HUES48 (cell line): Measurements from ENCODE around the gene FAM98A.

Source experiments
- H3K27ac ChIP-seq: one replicate; pipeline ENCODE4 v1.7.0; 2013; ENCODE audit warnings: low read depth, low read length, inconsistent platforms
- H3K27me3 ChIP-seq: 2 replicates; pipeline ENCODE4 v1.6.1; 2013; ENCODE audit warnings: mild to moderate bottlenecking, low read length; ENCODE audit not compliant: control insufficient read depth, insufficient read depth
- H3K36me3 ChIP-seq: 2 replicates; pipeline ENCODE4 v1.6.1; 2013; ENCODE audit warnings: low read length; ENCODE audit not compliant: control insufficient read depth, insufficient read depth
- H3K4me1 ChIP-seq: 2 replicates; pipeline ENCODE4 v1.6.1; 2013; ENCODE audit warnings: mild to moderate bottlenecking, low read length; ENCODE audit not compliant: control insufficient read depth, insufficient read depth
- H3K4me3 ChIP-seq: 2 replicates; pipeline ENCODE4 v1.5.1; 2013; ENCODE audit warnings: mild to moderate bottlenecking, low read depth, low read length
- H3K9ac ChIP-seq: 2 replicates; pipeline ENCODE4 v1.6.1; 2013; ENCODE audit warnings: mild to moderate bottlenecking, low read depth, low read length, moderate library complexity
- H3K9me3 ChIP-seq: 2 replicates; pipeline ENCODE4 v1.6.1; 2013; ENCODE audit warnings: low read length; ENCODE audit not compliant: control insufficient read depth, insufficient read depth

The FAM98A gene

DNA sequence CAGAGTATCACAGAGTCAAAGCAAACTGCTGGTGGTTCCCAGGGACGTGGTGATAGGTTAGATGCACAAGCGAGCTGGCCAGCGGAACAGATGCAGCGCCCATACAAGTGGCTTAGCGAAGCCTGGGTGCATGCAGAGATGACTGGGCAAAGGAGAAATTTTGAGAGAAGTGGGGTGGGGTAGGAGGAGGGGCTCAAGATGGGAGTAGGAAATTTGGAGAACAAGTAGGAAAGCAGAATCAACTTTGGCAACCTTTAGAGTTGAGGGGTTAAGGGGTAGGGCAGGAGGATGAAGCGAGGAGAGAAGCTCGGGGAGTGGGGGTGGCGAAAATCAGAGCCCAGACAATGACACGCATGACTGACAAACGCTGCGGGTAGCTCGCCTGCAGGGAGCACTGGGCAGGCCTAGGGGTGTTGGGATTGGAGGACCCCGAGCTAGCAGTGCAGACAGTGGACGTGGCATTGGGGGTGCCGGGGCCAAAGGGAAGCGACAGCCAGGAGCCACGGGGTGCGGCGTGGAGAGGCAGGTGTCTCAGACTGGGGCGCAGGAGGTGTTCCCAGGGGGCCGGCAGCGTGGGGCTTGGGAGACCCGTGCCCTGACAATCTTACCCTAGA, 431 bp downstream of the FAM98A start:
- Histone ChIP-seq H3K27ac (peak overlapping the region; percentile 34), H3K36me3 (peaks cover 17% of the 10 kb centered on the region), H3K27me3 (no peaks in the 10 kb centered on the region), H3K9ac (peak overlapping the region; percentile 76), H3K4me3 (peak overlapping the region; percentile 89), H3K9me3 (no peaks in the 10 kb centered on the region), H3K4me1 (peaks cover 26% of the 10 kb centered on the region)

GRCh38 chr2:33597026-33597425, 2.1 kb downstream of the FAM98A start:
- Histone ChIP-seq H3K9ac (no peak overlapping the region), H3K9me3 (no peaks in the 10 kb centered on the region), H3K4me3 (peak overlapping the region; percentile 89; the same call in 1 of the 2 replicates), H3K27me3 (no peaks in the 10 kb centered on the region), H3K27ac (no peak overlapping the region), H3K36me3 (peaks cover 32% of the 10 kb centered on the region), H3K4me1 (peaks cover 14% of the 10 kb centered on the region)

- Histone ChIP-seq H3K4me1 (peaks cover 8% of the 10 kb centered on the region; the same call in 1 of the 2 replicates), H3K9me3 (no peaks in the 10 kb centered on the region), H3K36me3 (peaks cover 49% of the 10 kb centered on the region), H3K27ac (no peak overlapping the region), H3K9ac (no peak overlapping the region), H3K4me3 (no peak overlapping the region), H3K27me3 (no peaks in the 10 kb centered on the region)
Observed at GRCh38 chr2:33595385-33595784, 3.7 kb downstream of the FAM98A start.

- Histone ChIP-seq H3K4me3 (no peak overlapping the region), H3K9me3 (no peaks in the 10 kb centered on the region), H3K27ac (peak overlapping the region; percentile 30), H3K36me3 (peaks cover 96% of the 10 kb centered on the region), H3K27me3 (no peaks in the 10 kb centered on the region), H3K4me1 (peaks cover 7% of the 10 kb centered on the region; the same call in 1 of the 2 replicates), H3K9ac (no peak overlapping the region)
Observed at GRCh38 chr2:33589444-33589843, 9.7 kb downstream of the FAM98A start.

- peaks cover 90% of the 10 kb centered on the region for H3K36me3 ChIP-seq
- H3K9me3 ChIP-seq: no peaks in the 10 kb centered on the region
- H3K4me1 ChIP-seq: peaks cover 16% of the 10 kb centered on the region
- no peak overlapping the region for H3K4me3 ChIP-seq
- H3K27ac ChIP-seq: no peak overlapping the region
- H3K9ac ChIP-seq: no peak overlapping the region
- H3K27me3 ChIP-seq: no peaks in the 10 kb centered on the region
Observed at GRCh38 chr2:33588232-33588631, 10.9 kb downstream of the FAM98A start.

GRCh38 chr2:33586766-33587165, 12.3 kb downstream of the FAM98A start:
- no peaks in the 10 kb centered on the region for H3K9me3 ChIP-seq
- peaks cover 31% of the 10 kb centered on the region for H3K4me1 ChIP-seq
- H3K9ac ChIP-seq: no peak overlapping the region
- peaks cover 76% of the 10 kb centered on the region for H3K36me3 ChIP-seq
- no peak overlapping the region for H3K27ac ChIP-seq
- no peaks in the 10 kb centered on the region for H3K27me3 ChIP-seq
- no peak overlapping the region for H3K4me3 ChIP-seq

DNA sequence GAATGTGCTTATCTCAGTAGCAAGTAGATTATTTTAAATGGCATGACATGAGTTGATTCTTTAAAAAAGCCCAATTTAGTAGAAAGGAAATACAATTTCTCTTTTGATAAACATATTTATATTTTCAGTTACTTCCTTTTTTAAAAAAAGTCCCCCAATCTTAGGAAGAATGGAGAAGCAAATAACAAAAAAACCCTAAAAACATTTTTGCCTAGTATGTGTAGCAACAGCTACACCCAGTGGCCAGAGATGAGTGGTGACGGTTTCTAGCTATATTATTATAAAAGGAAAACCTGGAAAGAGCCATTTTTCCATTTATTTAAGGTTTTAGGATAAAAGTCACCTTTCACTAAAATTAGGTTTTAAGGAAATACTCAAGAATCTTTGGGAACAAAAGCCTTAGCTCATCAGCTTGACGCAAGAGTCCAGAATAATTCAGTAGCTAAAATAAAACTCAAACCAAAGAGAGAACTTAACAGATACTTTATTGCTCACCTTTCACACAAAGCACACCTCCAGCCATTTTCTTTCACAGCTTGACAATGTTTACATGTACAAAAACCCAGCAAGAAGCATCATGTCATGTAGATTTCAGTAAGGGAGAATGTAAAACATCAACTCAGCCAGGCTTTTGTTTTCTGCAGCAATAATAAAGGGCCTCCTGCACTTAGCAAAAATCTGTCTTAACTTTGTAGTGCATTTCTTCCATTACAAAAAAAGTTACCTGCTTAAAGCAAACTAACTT, 15.7 kb downstream of the FAM98A start:
- Histone ChIP-seq H3K4me3 (peak overlapping the region; percentile 47), H3K27me3 (no peaks in the 10 kb centered on the region), H3K9me3 (no peaks in the 10 kb centered on the region), H3K36me3 (peaks cover 44% of the 10 kb centered on the region), H3K4me1 (peaks cover 39% of the 10 kb centered on the region), H3K9ac (no peak overlapping the region), H3K27ac (peak overlapping the region; percentile 83)

DNA sequence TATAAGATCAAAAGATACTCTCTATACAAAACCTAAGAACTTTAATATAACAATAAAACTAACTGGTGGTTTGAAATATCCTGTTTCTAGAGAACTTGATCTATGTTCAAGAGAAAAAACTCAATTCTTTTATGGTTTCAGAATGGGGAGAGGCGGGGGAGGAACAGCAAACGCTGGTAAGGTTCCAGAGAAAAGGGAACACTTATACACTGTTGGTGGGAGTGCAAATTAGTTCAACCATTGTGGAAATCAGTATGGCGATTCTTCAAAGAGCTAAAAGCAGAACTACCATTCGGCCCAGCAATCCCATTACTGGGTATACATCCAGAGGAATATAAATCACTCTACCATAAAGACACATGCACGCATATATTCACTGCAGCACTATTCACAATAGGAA, 17.2 kb downstream of the FAM98A start:
- Histone ChIP-seq H3K27me3 (no peaks in the 10 kb centered on the region), H3K9me3 (no peaks in the 10 kb centered on the region), H3K4me3 (no peak overlapping the region), H3K36me3 (peaks cover 29% of the 10 kb centered on the region), H3K27ac (no peak overlapping the region), H3K4me1 (peaks cover 49% of the 10 kb centered on the region), H3K9ac (no peak overlapping the region)

DNA sequence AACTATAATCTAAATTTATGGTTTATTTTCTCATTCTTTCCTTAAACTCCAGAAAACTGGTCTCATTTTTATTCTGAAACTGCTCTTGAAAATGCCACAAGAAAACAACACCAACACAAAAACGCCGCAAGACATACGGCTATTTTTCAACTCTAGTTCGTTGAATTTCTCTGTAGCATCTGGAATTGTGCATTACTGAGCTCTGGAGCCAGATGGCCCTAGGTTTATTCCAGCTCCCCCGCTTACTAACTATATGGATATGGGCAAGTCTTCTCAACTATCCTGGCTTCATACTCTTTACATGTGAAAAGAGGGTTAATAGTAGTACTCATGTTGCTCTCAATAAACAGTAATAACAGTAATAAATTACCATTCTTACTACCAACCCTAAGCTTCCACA, 19.9 kb downstream of the FAM98A start:
- no peak overlapping the region for H3K4me3 ChIP-seq
- no peaks in the 10 kb centered on the region for H3K27me3 ChIP-seq
- 0 out of 2 replicates have a peak, but pooled peaks cover 2% of the 10 kb centered on the region for H3K36me3 ChIP-seq
- peaks cover 42% of the 10 kb centered on the region for H3K4me1 ChIP-seq
- no peak overlapping the region for H3K27ac ChIP-seq
- H3K9ac ChIP-seq: no peak overlapping the region
- H3K9me3 ChIP-seq: no peaks in the 10 kb centered on the region

- Histone ChIP-seq H3K27ac (peak overlapping the region; percentile 50), H3K36me3 (no peaks in the 10 kb centered on the region), H3K4me1 (peaks cover 30% of the 10 kb centered on the region), H3K9ac (no peak overlapping the region), H3K9me3 (no peaks in the 10 kb centered on the region), H3K27me3 (no peaks in the 10 kb centered on the region), H3K4me3 (no peak overlapping the region)
Observed at GRCh38 chr2:33577668-33578067, 21.4 kb downstream of the FAM98A start.

DNA sequence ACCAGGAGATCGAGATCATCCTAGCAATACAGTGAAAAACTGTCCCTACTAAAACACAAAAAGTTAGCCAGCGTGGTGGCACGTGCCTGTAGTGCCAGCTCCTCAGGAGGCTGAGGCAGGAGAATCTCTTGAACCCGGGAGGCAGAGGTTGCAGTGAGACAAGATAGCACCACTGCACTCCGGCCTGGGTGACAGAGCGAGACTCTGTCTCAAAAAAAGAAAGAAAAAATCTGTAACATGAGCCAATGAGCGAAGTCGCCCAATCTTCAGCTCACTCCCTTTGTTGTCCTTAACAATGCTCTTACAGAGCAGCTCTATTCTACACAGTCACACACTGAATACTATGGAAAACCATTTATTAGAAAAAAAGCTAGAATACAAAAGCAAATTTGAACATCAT, 22.0 kb downstream of the FAM98A start:
- no peak overlapping the region for H3K9ac ChIP-seq
- peak overlapping the region; percentile 50 for H3K27ac ChIP-seq
- peaks cover 24% of the 10 kb centered on the region for H3K4me1 ChIP-seq
- H3K4me3 ChIP-seq: no peak overlapping the region
- H3K27me3 ChIP-seq: no peaks in the 10 kb centered on the region
- H3K9me3 ChIP-seq: no peaks in the 10 kb centered on the region
- no peaks in the 10 kb centered on the region for H3K36me3 ChIP-seq
